ENCODE data around the gene CNTNAP1. TPM values are rescaled to one million over a fixed set of nuclear protein-coding genes. Genes with fewer than 3 reads are reported as not detected.

The CNTNAP1 gene
- total RNA-seq, 1 donor: 19.2 TPM

GRCh38 chr17:42699415-42699740, 17.0 kb downstream of the CNTNAP1 start:
- H2AFZ ChIP-seq (ENCODE audit: low read length): no peak overlapping the region
- no peaks in the 10 kb centered on the region for H3K27me3 ChIP-seq (ENCODE audit: insufficient read depth, low read length)
- H3K36me3 ChIP-seq (ENCODE audit: insufficient read depth, low read length): peaks cover 62% of the 10 kb centered on the region
- no peak overlapping the region for H3K4me3 ChIP-seq (ENCODE audit: insufficient read depth, low read length)
- H3K27ac ChIP-seq (ENCODE audit: low read depth, low read length): no peak overlapping the region
- no peaks in the 10 kb centered on the region for H3K9me3 ChIP-seq (ENCODE audit: low read depth, low read length)
- DNase-seq (ENCODE audit: insufficient read length, low spot score, missing footprints): no peak
- H3K4me1 ChIP-seq (ENCODE audit: insufficient read depth, low read length): peaks cover 9% of the 10 kb centered on the region
- H3K4me2 ChIP-seq (ENCODE audit: insufficient read depth, low read length): no peak overlapping the region
- H3K79me2 ChIP-seq (ENCODE audit: insufficient read depth, low read length): no peaks in the 10 kb centered on the region
- H4K20me1 ChIP-seq (ENCODE audit: insufficient read depth, low read length): peaks cover 4% of the 10 kb centered on the region
- TF ChIP-seq CTCF (IDR thresholded peaks at IDR 0.05; ENCODE audit: extremely low read depth, low read depth, low read length): no peak

GRCh38 chr17:42700586-42701289, 18.4 kb downstream of the CNTNAP1 start:
- Histone ChIP-seq H2AFZ (ENCODE audit: low read length) (no peak overlapping the region), H3K4me2 (ENCODE audit: insufficient read depth, low read length) (no peak overlapping the region), H3K27ac (ENCODE audit: low read depth, low read length) (no peak overlapping the region), H3K79me2 (ENCODE audit: insufficient read depth, low read length) (no peaks in the 10 kb centered on the region), H3K4me1 (ENCODE audit: insufficient read depth, low read length) (peaks cover 9% of the 10 kb centered on the region), H3K36me3 (ENCODE audit: insufficient read depth, low read length) (peaks cover 63% of the 10 kb centered on the region), H3K4me3 (ENCODE audit: insufficient read depth, low read length) (no peak overlapping the region), H3K9me3 (ENCODE audit: low read depth, low read length) (no peaks in the 10 kb centered on the region), H4K20me1 (ENCODE audit: insufficient read depth, low read length) (peaks cover 4% of the 10 kb centered on the region), H3K27me3 (ENCODE audit: insufficient read depth, low read length) (no peaks in the 10 kb centered on the region)
- DNase-seq (ENCODE audit: insufficient read length, low spot score, missing footprints): no peak
- no peak for TF ChIP-seq CTCF (IDR thresholded peaks at IDR 0.05; ENCODE audit: extremely low read depth, low read depth, low read length)

- TF ChIP-seq CTCF (IDR thresholded peaks at IDR 0.05; ENCODE audit: extremely low read depth, low read depth, low read length): no peak
- Histone ChIP-seq H3K4me3 (ENCODE audit: insufficient read depth, low read length) (no peak overlapping the region), H4K20me1 (ENCODE audit: insufficient read depth, low read length) (peaks cover 4% of the 10 kb centered on the region), H3K27me3 (ENCODE audit: insufficient read depth, low read length) (no peaks in the 10 kb centered on the region), H3K27ac (ENCODE audit: low read depth, low read length) (no peak overlapping the region), H3K4me1 (ENCODE audit: insufficient read depth, low read length) (peaks cover 9% of the 10 kb centered on the region), H2AFZ (ENCODE audit: low read length) (no peak overlapping the region), H3K9me3 (ENCODE audit: low read depth, low read length) (no peaks in the 10 kb centered on the region), H3K36me3 (ENCODE audit: insufficient read depth, low read length) (peaks cover 71% of the 10 kb centered on the region), H3K4me2 (ENCODE audit: insufficient read depth, low read length) (no peak overlapping the region), H3K79me2 (ENCODE audit: insufficient read depth, low read length) (no peaks in the 10 kb centered on the region)
- DNase-seq (ENCODE audit: insufficient read length, low spot score, missing footprints): no peak
These were observed 20.1 kb downstream of the CNTNAP1 start for GRCh38 chr17:42702446-42702845.

GRCh38 chr17:42704490-42704836, 22.1 kb downstream of the CNTNAP1 start:
- Histone ChIP-seq H3K36me3 (ENCODE audit: insufficient read depth, low read length) (peaks cover 82% of the 10 kb centered on the region), H3K27me3 (ENCODE audit: insufficient read depth, low read length) (no peaks in the 10 kb centered on the region), H4K20me1 (ENCODE audit: insufficient read depth, low read length) (no peaks in the 10 kb centered on the region), H2AFZ (ENCODE audit: low read length) (no peak overlapping the region), H3K4me1 (ENCODE audit: insufficient read depth, low read length) (peaks cover under 1% of the 10 kb centered on the region), H3K9me3 (ENCODE audit: low read depth, low read length) (no peaks in the 10 kb centered on the region), H3K79me2 (ENCODE audit: insufficient read depth, low read length) (no peaks in the 10 kb centered on the region), H3K4me2 (ENCODE audit: insufficient read depth, low read length) (no peak overlapping the region), H3K27ac (ENCODE audit: low read depth, low read length) (no peak overlapping the region), H3K4me3 (ENCODE audit: insufficient read depth, low read length) (no peak overlapping the region)
- DNase-seq (ENCODE audit: insufficient read length, low spot score, missing footprints): no peak
- TF ChIP-seq CTCF (IDR thresholded peaks at IDR 0.05; ENCODE audit: extremely low read depth, low read depth, low read length): no peak

Measured in osteoblast (primary cell).